ENCODE data around the gene DMPK.
"Not testable (repeated sequence)": the region's sequence is repeated elsewhere in the genome, so short reads cannot be mapped to it uniquely, and the experiment has no call there.

DMPK gene

DNA sequence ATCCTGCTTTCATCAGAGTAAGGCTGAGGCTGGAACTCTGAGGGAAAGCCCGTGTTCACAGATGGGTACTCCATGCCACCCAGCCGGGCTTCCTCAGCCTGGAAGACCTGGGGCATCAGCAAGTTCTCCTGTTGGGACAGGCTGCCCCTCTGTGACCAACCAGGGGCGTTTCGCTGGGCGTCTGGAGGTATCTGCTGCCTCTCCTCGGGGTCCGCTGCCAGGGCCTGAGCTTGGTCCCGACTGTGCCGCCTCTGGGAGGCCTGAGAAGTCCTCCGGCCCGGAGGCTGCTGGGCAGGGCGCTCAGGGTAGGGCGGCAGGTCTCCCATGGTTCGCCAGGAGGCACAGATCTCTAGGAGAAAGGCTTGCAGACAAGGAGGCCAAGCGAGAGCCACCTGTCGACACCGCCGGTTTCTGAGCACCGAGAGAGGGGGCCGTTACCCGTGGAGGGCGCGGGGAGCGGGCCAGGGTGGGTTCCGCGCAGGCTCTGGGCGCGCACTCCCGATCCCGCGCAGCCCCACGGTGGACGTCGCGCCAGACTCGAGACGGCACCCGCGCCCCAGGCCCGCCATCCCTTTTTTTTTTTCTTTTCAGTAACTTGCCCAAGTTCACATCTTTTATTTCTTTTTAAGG lies 32.7 kb upstream of the DMPK start, which contains the start of gene RSPH6A:
RSPH6A (minus strand) TSS at position 458 of the 630 bp plus-strand sequence; CDS start at position 326, 132 bp downstream.
- DNase-seq (ENCODE audit: low read depth) = no peak

DNA sequence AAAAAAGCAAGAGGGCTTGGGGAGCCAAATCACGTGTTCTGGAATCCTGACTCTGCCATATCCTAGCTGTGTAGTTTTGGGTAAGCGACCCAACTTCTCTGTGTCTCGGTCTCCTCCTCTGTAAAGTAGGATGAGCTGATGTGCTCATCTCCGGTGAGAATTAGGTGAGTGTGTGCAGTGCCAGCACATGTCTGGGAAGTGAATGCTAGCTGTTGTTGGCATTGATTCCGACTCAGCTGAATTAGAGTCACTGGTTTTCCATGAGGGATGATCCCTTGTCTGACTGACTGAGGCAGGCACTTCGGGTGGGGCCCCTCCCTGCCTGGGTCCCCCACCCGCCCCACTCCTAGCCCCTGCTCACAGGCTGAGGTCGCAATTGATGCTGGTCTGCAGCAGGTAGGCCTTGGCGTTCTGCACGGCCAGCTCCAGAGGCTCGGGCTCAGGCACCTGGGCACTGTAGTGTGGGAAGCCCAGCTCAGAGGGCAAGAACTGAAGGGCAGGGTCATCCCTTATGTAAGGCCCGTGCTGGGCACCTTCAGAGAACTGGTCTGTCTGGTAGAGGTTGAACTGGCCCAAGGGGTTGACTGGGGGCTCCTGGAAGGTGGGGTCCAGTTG lies 32.0 kb upstream of the DMPK start:
- DNase-seq (ENCODE audit: low read depth) = no peak

DNA sequence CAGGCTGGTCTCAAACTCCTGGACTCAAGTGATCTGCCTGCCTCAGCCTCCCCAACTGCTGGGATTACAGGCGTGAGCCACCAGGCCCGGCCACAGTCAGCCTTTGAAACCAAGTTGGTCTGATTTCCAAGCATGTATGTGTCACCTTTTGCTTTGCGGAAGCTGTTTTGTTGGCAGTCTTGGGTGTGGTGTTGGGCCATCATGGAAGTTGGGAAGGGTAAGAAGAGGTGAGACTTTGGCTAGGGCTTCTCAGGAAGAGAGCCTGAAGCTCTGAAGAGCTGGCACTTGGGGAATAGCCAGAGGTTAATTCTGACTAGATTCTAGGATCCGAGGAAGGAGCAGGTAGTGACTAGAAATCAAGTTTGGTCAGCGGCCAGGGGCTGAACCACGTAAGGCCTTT lies 30.0 kb upstream of the DMPK start:
- DNase-seq (ENCODE audit: low read depth) = no peak

DNA sequence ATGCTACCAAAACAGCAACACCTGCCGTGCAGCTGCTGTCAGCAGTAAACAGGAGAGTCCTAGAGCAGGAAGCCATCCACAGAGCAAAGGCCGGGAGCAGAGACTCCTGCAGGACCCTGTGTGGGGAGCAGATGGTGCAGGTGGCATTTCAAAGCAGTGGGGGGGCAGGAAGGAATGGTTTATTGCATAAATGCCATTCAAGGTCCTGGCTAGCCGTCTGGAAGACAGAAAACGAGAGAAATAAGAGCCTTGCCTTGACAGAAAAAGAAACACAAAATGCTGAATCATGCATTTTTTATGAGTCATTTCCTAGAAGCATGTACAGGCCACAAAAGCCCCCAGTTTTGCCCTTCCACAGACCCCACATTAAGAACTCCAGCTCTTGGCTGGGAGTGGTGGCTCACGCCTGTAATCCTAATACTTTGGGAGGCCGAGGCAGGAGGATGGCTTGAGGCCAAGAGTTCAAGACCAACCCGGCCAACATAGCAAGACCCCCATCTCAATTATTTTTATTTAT lies 27.4 kb upstream of the DMPK start:
- DNase-seq (ENCODE audit: low read depth) = no peak

DNA sequence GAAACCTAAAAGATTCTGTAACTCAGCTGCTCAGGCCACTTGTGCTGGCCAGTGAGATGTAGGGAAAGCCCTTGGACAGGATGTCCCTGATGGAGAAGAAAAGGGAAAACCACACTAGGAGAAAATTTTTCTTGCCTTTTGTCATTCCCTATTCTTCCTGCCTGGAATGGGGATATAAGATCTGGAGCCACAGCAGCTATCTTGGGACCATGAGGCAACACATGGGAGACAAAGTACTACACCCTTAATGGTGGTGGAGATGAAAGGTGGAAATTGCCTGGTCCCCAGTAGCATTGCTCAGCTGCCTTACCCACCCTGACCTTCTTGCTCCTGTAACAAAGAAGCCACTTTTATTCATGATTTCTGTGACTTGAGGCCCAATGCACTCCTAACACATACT lies 23.4 kb upstream of the DMPK start:
- DNase-seq (ENCODE audit: low read depth) = no peak

DNA sequence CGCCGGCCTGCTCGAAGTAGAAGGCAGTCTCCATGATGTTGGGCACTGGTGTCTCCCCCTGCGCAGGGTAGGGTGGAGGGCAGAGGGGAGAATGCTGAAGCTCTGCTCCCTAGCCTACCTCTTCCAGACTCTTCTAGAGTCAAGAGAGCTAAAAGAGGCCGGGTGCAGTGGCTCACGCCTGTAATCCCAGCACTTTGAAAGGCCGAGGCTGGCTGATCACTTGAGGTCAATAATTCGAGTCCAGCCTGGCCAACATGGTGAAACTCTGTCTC lies 22.6 kb upstream of the DMPK start:
- no peak for DNase-seq (ENCODE audit: low read depth)

DNA sequence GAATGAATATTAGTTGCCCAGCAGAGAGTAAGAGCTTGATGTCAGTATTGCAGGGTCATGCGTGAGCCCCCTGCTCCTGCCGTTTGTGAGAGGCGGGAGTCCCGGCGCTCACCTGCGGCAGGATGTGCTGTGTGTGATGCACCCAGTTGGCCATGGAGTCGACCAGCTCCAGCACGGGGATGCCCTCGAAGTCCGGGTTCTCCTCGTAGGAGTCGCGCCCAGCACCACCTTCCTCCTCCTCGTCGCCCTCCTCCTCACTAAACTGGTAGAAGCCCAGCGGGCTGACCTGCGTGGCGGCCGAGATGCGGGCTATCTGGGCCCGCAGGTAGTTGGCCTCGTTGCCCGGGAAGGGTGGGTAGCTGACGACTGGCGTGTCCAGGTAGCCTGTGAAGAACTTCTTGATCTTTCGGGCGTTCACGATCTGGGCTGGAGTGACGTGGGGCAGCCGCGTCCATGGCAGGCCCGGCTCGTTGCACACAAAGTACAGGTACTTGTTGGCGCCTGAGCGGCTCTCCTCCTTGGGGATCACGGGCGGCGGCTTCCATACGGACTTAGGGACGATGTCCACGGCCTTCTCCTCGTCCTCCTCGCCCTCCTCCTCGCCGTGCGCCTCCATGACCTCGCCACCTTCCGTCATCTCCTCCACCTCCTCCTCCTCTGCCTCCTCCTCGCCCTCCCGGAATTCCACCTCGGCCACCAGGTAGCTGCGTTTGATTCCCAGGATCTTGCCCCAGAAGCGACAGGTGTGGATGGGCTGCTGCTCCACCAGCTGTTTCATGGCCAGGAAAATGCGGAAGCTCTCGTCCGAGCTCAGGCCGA lies 22.1 kb upstream of the DMPK start:
- DNase-seq (ENCODE audit: low read depth) = no peak

DNA sequence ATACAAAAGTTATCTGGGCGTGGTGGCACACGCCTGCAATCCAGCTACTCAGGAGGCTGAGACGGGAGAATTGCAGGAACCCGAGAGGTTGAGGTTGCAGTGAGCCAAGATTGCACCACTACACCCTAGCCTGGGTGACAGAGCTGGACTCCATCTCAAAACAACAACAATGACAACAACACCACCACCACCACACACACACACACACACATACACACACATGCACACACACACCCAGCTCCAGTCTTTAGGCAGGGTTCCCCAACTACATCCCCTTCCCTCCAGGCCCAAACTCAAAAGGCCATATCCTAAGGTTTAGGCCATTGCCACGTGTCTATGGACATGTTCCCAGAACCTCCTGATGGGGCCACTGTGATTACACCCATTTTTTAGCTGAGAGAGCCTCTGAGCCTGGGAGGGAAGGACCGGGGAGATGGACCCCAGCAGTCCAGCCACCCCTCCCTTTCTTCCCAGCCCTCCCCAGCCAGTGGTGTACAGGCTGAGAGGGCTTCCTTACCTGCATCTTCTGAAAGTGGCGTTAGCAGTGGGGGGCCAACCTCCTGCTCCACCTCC lies 19.4 kb upstream of the DMPK start:
- DNase-seq (ENCODE audit: low read depth) = no peak

DNA sequence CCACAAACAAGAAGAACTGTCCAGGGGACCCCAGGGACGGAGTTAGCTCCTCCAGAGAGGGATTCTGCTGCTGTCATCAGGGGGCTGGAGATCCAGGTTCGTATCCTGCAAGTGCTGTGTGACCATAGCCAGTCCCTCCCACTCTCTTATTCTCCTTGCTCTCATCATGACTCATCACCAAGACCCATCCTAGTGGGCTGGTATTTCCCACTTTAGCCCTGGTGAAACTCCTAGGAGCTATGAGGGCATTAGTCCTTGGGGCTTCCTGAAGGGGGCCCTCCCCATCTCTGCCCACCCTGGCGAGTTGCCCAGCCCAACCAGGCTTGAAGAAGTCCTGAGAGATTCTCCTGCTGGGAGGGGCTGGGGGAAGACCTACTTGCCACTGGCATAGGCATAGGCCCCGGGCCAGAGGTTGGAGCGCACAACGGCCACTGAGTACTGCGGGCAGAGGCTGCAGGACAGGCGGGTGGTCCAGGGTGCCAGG lies 17.8 kb upstream of the DMPK start:
- DNase-seq (ENCODE audit: low read depth) = no peak

DNA sequence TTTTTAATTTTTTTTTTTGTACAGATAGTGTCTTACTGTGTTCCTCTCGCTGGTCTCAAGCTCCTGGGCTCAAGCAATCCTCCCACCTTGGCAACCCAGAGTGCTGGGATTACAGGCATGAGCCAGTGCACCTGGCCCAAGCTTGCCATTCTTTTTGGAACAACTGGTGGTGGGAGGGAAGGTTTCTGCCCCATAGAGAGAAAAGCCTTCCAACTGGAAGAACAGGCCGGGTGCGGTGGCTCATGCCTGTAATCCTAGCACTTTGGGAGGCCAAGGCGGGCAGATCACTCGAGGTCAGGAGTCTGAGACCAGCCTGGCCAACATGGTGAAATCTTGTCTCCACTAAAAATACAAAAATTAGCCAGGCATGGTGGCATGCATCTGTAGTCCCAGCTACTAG lies 17.3 kb upstream of the DMPK start:
- DNase-seq (ENCODE audit: low read depth) = not testable (repeated sequence)

DNA sequence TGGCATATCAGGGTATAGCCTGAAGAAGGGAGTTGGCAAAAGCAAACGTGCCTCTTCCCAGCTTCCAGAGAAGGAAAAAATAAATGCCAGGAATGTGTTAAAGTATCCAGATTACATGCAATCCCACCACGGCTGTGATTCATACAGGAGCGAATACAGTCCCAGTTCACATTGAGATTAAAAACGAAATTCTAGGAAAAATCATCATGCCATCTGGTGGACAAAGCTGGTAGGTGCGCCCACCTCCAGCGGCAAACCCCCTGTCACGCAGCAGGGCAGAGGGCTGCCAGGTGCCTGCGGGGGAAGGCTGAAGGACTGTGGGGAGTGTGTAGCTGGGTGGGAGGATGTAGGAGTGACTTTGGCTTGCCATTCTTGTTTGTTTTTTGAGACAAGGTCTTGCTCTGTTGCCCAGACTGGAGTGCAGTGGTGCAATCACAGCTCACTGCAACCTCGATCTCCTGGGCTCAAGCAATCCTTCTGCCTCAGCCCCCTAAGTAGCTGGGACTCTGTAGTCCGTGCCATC lies 16.8 kb upstream of the DMPK start:
- peak; percentile 30 for DNase-seq (ENCODE audit: low read depth)

DNA sequence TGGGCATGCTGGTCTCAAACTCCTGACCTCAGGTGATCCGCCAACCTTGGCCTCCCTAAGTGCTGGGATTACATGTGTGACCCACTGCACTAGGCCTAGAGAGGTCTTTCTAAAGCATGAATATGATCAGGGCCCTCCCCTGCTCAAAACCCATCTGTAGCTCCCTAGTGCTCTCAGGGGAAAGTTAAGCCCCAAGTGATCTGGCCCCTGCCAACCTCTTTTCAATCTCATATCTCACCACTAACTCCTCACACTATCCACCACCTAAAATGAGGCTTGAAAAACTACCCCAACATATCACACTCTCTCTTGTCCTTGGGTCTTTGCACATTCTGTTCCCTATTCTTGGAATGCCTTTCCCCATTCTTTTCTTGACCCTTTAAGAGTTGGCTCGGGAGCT lies 12.3 kb upstream of the DMPK start:
- DNase-seq (ENCODE audit: low read depth) = no peak

DNA sequence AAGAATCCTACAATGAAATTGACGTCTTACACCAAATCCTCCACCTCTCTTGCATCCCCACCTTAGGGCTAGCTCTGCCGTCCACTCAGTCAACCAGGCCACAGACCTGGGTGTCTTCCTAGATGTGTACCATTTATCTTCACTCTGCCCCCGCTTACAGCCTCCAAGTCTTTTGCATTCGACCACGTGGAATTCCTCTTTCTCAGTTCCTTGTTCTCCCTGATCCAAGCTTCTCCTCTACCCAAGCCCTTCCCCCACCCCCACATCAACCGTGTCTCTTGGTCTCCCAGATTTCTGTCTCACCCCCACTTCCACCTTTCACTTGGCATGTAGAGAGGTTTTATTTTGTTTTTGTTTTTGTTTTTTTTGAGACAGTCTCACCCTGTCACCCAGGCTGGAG lies 11.6 kb upstream of the DMPK start:
- DNase-seq (ENCODE audit: low read depth) = no peak

DNA sequence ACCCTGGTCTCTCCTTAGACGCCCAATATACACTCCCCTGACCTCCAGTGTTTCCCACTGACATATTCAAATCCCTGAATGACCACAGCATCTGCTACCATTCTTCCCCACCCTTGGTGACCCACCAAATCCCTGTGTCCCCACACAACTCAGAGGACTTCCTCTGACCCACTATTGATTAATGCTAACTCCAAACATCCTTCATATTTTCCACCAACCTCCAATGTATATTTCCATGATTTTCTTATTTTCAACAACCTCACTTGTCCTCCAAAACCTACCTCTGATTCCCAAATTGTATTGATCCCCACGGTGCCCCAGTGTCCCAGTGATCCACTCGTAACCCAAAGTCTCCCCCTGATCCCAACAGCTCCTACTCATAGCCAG lies 10.9 kb upstream of the DMPK start:
- no peak for DNase-seq (ENCODE audit: low read depth)

DNA sequence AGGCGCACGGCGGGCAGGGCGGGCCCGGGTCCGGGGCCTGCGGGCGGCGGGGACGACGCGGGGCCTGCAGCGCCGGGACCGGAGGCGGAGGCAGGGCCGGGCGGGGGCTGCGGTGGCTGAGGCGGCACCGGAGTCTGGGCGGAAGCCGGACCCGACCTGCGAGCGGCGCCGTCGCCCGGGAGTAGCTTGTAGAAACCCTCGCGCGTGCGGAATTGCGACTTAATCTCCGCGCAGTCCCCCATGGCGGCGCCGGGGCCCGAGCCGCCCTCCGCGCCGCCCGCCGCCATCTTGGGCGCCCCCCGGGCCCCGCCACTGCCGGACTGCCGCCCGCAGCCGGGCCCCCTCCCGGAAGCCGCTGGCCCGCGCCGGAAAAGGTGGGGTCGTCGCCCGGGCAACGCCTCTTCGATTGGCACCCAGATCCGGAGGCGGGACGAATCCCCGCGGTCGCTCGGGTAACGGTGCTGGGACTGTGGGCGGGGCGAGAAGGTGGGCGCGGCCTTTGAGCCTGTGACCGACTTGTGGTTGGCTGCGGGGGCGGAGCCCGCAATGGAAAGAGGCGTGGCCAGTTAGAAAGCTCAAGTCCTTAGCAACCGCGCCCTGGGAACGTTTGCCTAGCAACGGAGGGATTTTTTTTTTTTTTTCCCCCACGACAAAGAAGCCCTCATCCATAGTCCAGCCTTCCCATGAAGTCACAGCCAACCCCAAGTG lies 10.3 kb upstream of the DMPK start, which contains the start of gene DMWD:
DMWD (minus strand) TSS at position 376 of the 708 bp plus-strand sequence; CDS start at position 287, 89 bp downstream.
- DNase-seq (ENCODE audit: low read depth) = peak; percentile 99

DNA sequence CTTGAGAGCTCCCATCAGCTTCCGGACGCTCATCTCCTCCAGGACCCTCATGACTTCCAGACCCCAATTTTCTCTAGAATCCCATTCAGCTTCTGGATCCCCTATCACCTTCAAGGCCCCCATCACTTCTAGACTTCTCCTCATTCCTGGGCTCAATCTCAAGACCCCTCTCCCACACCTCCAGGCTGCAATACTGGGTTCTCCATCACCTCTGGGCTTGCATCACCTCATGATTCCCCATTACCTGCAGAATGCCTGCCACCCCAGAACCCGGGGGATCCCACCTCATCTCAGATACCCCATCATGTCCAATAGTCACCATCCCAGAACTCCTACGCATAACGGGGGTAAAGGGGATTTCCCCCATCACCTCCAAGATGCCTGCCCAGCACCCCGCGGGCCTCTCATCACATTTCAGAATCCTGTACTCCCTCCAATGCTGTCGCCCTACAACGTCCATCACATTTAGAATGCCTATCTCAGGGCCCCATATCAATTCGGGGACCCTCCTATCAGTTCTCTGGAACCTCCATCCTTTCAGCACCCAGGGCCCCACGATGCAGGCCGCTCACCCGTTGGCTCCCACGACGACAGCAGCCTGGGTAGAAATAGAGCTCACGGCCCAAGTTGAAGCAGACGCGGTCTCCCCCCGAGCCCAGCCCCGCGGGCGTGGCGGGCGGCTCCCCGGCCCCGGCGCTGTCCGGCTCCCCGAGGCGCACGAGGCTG lies 9.6 kb upstream of the DMPK start:
- no peak for DNase-seq (ENCODE audit: low read depth)

DNA sequence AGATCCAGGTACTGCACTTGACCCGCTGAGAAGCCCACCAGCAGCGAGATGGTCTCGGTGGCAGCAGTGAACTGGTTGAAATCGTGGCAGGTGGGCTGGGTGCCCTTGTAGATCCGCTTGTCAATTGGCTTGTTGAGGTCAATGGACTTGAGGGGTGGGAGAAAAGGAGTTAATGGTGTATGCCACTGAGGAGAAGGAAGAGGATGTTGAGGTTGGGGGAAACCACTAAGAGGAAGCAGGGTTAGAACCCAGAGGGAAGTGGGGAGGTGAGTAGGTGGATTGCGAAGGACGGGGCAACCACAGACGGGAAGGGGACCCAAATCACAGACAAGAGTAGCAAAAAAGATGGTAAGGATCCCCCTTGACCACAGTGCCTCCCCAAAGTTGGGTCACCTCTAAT lies 8.7 kb upstream of the DMPK start:
- DNase-seq (ENCODE audit: low read depth) = no peak

DNA sequence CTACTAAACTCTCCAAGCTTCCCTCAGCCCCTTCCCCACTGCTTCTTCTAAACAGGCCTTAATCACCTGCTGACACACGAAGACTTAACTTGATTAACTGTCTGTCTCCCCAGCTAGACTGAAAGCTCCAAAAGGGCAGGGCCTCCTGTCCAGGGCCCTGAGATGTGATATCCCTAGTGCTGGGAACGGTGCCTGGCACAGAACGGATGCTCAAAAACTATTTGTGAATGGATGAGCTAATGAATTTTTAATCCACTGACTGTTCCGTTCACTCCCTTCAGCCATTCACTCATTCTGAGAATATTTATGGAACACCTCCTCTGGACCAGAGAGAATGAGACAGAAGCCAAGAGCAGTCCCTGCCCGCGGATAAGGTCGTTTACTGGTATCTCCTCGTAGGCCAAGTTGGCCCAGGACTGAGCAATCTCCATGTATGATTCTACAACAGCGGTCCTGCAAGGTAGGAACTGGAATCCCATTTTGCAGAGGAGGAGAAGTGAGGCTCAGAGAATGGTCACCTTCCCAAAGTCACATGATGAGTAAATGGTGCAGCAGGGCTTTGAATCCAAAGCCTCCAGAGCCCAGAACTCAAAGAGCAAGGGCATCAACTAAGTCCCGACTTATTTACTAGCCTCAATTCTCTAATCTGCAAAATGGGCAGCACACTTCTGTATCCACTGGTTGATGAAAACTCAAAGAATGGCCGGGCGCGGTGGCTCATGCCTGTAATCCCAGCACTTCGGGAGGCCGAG lies 6.9 kb upstream of the DMPK start:
- DNase-seq (ENCODE audit: low read depth) = no peak

DNA sequence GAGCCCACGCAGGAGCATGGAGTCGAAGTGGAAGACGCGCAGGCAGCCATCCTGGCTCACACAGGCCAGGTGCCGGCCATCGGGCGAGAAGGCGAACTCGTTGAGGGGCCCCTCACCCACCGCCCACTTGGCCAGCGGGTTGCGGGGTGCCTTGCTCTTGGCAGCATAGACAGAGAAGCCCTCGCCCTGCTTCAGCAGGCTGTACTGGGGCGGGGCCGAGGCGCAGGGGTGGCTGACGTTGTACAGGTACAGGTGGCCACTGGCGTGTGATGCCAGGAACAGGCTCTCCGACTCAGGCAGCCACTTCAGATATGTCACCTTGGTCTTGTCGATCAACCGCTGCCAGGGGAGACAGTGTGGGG lies 4.2 kb upstream of the DMPK start:
- DNase-seq (ENCODE audit: low read depth) = no peak

DNA sequence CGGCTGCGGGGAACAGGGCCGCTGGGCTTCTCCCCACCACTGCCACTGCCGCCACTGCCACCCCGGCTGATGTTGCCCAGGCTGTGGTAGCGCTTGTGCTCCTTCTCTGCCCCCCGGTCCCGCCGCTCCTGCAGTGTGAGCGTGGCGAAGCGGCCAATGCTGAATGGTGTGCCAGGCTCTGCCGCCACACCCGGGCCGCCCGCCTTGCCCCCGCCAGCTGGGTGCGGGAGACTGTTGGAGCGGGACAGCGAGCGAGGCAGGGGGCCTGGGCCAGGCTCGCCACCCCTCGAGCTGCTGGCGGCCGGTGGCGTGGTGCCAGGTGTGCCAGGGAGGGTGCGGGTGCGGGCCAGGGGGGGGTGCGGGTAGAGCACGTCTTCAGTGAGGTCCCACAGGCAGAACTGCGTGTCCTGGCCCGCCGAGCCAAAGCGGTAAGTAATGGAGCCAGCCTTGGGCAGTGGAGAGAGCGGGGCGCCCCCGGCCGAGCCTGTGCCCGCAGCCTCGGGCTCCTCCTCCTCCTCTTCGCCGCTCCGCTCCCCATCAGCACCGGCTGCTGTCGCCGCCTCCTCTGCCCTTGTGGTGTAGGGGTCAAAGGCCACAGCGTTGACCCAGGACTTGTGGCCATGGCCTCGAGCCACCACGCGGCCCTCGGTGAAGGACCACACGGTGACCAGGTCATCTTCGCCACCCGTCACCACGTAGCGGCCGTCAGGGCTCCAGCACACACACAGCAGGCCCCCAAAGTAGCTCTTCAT lies 3.7 kb upstream of the DMPK start:
- no peak for DNase-seq (ENCODE audit: low read depth)

Data from stimulated activated CD8-positive, alpha-beta memory T cell treated with anti-CD3 and anti-CD28 coated beads, Interleukin-15, amount 100 ng/mL, for 24 hours (primary cell).